ENCODE measurements around the gene NAIP.
"Not testable (repeated sequence)": the region's sequence is repeated elsewhere in the genome, so short reads cannot be mapped to it uniquely, and the experiment has no call there.

Gene NAIP, protein sequence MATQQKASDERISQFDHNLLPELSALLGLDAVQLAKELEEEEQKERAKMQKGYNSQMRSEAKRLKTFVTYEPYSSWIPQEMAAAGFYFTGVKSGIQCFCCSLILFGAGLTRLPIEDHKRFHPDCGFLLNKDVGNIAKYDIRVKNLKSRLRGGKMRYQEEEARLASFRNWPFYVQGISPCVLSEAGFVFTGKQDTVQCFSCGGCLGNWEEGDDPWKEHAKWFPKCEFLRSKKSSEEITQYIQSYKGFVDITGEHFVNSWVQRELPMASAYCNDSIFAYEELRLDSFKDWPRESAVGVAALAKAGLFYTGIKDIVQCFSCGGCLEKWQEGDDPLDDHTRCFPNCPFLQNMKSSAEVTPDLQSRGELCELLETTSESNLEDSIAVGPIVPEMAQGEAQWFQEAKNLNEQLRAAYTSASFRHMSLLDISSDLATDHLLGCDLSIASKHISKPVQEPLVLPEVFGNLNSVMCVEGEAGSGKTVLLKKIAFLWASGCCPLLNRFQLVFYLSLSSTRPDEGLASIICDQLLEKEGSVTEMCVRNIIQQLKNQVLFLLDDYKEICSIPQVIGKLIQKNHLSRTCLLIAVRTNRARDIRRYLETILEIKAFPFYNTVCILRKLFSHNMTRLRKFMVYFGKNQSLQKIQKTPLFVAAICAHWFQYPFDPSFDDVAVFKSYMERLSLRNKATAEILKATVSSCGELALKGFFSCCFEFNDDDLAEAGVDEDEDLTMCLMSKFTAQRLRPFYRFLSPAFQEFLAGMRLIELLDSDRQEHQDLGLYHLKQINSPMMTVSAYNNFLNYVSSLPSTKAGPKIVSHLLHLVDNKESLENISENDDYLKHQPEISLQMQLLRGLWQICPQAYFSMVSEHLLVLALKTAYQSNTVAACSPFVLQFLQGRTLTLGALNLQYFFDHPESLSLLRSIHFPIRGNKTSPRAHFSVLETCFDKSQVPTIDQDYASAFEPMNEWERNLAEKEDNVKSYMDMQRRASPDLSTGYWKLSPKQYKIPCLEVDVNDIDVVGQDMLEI (N-terminal part only)

DNA sequence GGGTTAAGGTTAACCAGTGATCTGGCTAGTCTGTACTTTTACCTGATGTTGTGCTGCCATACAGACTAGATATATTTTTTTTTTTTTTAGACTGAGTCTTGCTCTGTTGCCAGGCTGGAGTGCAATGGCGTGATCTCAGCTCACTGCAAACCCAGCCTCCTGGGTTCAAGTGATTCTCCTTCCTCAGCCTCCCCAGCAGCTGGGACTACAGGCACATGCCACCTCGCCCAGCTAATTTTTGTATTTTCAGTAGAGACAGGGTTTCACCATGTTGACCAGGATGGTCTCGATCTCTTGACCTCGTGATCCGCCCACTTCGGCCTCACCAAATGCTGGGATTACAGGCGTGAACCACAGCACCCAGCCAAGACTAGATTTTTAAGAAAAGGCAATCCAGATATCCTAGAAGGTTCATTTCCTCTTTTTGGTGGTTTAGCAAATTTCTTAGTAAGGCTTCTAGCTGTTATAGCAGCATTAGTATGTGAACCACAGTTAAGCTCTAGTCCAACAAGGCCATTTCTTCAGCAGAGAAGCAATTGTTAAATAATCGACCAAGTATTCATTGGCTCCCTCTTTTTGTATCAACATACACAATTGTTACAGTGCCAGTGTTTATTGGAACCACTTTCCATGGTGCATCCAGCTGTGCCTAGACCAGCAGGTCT, at the start of gene NAIP:
NAIP (minus strand) TSS at position 51 of the 665 bp plus-strand sequence. CDS start 12,424 bp downstream, outside the sequence.
- DNase-seq (ENCODE audit: low read depth) = not testable (repeated sequence)

DNA sequence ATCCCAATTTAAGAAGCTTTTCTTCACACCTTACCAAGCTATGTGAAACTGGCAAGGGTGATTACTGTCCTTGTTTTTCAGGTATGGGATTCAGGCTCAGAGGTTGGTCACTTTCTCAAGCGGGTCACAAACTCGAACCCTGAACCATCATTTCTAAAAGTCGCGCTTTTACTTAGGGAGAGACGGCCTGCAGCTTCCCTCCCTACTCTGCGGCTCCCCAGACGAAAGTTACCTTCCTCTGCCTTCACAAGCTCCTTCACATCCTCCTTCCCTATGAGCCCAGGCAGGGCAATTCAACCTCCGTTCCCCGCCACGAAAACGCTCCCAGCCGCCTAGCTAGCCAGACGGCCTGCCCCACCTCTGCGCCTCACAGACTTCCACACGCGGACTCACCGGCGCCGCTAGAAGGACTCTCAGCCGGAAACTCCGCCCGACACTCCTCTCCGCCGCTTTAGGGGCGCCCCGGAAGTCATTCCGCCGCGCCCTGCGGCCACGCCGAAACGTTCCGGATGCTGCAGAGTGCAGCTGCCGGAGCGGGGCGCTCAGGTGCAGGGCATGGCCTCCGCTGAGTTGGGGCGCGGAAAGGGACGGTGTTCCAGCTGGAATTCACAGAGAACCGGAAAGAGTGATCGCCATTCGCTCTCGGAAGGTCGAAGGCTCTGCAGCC, 42.3 kb upstream of the NAIP start, which contains the start of gene GTF2H2:
GTF2H2 (minus strand) TSS at position 415 of the 667 bp plus-strand sequence. CDS start 4,913 bp downstream, outside the sequence.
- not testable (repeated sequence) for DNase-seq (ENCODE audit: low read depth)

DNA sequence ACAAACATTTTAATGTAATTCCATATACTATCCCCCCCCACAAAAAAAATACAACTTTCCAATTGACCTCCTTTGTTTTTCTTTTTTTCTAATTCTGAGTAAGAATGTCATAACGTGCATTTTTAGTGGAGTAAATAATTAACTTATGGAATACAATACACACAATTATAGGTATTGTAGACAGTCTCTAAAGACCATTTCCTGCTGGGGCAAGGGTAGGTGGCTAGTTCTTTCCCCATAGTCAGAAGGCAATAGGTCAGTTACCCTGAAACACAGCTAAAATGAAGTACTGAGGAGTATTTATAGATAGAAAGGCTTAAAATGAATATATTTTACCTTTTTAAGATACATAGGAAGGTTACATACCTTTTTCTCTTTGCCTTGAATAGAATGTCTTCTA, 36.2 kb upstream of the NAIP start:
- not testable (repeated sequence) for DNase-seq (ENCODE audit: low read depth)

DNA sequence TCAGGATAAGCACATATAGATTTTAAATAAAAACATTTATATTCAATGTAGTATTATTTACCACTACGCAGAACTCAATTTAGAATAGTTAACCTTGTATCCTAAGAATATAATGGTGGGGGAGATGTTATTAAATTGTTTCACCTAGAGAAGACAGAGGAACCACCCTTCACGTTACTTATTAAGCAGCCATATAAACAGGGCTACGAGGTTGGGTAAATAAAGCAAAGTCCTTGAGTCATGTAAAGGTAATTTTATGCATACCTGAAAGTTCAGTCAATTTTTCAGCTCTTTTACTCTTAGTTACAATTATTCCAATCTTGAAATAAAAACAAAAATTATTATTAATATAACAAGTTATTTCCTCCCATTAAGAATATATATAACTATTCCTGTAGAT, 34.3 kb upstream of the NAIP start:
- not testable (repeated sequence) for DNase-seq (ENCODE audit: low read depth)

DNA sequence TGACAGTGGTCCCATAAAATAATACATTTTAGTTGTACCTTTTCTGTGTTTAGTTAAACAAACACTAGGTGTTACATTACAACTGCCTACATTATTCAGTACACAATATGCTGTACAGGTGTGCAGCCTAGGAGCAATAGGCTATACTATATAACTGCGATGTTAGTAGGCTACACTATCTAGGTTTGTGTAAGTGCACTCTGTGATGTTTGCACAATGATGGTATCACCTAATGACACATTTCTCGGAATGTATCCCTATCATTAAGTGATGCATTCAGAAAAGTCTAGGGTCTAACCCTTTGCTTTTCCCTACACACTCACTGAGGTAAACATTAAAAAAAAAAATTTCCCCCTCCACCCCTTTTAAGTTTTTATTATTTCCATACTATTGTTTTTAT, 19.7 kb upstream of the NAIP start:
- DNase-seq (ENCODE audit: low read depth) = not testable (repeated sequence)

DNA sequence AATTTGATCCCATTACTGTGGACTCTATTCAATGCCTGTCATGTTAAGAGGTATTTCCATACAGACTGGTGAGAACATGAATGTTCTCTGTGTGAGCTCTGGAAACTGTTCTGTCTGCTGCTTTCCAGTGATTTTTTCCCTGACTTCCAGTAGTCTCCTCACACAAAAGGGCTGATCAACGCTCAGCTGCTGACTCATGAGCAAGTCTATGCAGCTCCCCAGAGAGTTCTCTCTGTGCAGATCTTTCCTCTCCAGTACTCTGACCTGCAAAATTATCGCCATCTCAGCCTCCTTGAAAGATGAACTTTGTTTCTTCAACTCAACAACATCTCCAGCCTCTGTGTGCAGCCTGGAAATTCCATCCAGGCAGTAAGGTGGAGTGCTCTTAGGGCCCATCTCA, 19.0 kb upstream of the NAIP start:
- DNase-seq (ENCODE audit: low read depth) = not testable (repeated sequence)

DNA sequence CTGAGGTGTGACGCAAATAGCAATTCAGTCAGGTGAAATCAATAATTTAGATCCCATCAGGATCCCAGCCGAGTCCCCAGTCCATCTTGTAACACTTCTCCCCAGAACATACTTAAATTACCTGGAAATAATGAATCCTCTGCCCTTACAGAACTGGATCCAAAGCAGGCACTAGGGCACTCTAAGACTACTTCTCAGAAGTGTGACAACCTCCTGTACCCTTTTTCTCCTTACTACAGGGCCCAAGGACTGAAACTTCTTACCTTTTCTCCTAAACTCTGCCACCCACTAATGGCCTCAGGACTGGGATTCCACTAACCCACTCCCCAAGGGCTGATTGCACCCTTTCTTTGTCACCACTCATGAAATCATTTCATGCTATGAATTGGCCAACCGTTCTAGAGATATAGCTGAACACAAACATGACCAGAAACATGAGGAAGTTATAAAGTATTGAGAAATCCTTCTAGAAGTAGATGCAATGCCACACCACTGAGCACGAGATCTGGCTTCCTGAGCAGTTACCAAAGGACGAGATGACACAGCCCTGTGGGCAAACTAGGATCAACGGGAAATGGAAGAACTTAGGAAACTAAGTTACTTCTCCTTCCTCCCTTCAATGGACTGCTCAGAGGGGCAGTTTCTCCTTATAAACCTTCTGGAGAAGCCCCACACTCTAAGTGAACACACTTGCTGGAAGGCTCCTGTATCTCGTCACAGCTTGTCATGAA, 6.1 kb upstream of the NAIP start:
- DNase-seq (ENCODE audit: low read depth) = not testable (repeated sequence)

DNA sequence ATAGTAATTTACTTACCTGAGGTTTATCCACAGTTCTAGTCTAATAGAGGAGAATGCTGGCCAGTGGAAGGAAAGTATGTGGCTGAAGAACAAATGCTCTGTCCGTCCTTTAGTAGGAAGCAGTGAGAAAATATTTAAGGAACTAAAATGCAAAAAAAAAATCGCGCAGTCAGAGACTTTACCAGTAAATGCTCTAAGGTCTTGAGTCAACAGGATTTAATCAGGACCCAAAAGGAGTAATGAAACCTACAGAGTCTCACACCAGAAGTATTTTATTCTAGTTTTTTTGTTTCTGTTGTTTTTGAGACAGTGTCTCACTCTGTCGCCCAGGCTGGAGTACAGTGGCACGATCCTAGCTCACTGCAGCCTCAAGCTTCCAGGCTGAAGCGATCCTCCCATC, 4.5 kb downstream of the NAIP start:
- DNase-seq (ENCODE audit: low read depth) = not testable (repeated sequence)

DNA sequence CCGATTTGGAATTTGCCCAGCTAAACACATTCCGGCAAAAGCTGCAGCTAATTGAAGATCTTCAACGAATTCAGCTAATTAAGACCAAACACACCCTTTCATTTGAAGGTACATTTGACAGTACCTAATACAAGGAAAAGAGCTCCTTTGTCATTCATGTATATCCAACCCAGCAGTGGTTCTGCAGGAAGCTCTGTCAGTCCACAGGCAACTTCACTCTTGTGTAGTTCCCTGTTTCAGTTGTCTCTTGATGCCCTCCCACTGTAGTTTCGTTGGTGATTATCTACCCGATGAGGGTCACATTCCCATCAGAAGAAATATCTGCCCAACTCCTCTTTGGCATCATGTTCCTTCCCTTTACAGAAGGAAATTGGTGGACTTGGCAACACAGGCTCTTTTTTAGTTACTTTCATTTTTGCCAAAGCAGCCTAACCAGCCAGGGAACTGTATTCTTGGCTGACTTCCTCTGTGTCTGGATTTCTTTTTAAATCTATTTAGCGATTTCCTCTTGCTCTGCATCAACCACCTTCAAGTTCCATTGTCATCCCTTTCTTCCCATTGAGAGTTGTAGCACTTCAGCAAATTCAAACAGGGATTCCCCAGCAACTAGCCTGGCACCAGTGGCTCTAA, 6.6 kb downstream of the NAIP start:
- DNase-seq (ENCODE audit: low read depth) = not testable (repeated sequence)

DNA sequence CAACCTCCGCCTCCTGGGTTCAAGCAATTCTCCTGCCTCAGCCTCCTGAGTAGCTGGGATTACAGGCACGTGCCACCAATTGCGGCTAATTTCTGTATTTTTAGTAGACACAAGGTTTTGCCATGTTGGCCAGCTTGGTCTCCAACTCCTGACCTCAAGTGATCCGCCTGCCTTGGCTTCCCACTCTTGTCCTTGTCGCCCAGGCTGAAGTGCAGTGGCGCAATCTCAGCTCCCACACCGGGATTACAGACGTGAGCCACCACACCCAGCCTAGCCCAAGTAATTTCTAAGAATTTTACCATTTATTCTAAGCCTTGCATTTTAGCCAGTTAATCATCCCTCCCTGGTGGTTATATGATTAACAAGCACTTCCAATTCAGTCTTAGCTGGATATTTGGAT, 11.0 kb downstream of the NAIP start:
- no peak for DNase-seq (ENCODE audit: low read depth)

DNA sequence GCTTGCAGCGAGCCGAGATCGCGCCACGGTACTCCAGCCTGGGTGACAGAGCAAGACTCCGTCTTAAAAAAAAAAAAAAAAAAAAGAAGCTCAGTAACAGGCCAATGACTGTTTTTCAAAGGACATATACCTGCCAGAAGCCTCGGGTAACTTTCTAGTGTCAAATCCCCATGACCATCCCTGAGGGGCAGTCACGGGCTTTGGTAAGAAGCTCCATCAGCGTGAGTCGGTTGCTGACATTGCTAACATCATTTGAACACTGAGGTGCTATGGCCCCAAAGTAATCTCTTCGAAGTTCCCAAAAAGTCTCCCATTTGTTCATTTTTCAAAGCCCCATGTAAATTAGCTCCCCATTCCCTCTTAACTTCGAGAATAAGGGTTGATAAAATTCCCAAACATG, 11.6 kb downstream of the NAIP start:
- no peak for DNase-seq (ENCODE audit: low read depth)

DNA sequence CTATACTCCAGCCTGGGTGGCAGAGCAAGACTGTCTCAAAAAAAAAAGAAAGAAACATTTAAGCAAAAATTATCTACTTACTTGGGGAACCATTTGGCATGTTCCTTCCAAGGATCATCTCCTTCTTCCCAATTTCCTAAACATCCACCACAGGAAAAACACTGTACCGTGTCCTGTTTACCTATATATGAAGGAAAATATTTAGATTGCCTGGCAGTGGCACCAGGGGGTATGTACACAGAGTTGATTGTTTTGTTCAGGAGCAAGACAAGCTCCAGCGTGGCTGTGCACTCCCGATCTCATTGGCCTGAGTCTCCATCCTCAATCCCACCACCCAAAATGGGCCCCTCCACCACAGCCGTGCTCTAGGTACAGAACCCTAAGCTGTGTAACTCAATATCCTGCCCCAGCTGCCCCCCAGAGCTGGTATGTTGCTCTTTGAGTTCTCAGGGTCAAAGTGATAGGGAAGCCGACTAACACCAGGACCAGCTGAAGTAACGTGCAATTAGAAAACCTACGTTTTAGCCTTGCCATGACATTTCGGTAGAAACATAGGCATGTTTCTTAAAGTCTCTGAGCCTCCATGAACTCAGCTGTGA, 13.8 kb downstream of the NAIP start:
- no peak for DNase-seq (ENCODE audit: low read depth)

DNA sequence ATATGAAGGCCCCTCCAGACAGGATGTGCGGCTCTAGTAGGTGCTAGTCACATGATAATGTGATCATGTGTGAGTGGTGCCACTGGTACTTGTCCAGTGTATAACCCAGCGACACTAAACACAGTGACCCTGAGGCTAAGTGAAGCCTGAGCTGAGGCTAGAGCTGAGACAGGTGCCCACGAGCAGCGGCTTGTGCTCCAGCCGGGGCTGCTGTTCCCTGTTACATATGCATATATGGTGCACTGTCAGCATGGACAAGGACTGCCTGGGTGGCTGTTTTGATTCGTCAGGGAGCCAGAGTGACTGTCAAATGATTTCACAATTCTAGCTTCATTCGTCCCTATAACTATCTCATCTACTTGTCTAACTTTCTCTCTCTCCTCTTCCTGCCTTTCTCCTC, 18.2 kb downstream of the NAIP start:
- DNase-seq (ENCODE audit: low read depth) = not testable (repeated sequence)

DNA sequence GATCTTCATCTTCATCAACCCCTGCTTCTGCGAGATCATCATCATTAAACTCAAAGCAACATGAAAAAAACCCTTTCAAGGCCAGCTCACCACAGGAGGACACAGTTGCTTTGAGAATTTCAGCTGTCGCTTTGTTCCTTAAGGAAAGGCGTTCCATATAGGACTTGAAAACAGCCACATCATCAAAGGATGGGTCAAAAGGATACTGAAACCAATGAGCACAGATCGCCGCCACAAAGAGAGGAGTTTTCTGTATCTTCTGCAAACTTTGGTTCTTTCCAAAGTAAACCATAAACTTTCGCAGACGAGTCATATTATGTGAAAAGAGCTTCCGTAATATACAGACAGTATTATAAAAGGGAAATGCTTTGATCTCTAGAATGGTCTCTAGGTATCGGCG, 40.3 kb downstream of the NAIP start:
- not testable (repeated sequence) for DNase-seq (ENCODE audit: low read depth)

DNA sequence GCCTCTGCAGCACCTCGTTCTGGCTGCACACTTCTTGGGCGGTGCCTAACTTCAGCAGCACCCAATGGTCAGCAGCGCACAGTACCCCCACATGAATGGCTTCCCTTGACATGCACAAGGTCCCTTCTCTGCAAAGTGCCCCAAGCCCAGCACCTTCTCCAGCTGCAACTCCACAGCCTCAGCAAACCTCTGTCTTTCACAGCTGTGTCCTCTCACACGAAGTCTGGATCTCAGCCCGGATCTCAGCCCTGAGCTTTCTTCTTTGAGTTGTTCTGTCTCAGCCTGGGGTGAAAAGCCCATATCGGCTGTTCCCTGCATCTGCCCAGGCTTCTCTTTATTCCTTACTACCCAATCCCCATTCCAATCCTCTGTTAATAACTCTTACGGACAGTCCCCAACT, 57.9 kb downstream of the NAIP start:
- DNase-seq (ENCODE audit: low read depth) = not testable (repeated sequence)

DNA sequence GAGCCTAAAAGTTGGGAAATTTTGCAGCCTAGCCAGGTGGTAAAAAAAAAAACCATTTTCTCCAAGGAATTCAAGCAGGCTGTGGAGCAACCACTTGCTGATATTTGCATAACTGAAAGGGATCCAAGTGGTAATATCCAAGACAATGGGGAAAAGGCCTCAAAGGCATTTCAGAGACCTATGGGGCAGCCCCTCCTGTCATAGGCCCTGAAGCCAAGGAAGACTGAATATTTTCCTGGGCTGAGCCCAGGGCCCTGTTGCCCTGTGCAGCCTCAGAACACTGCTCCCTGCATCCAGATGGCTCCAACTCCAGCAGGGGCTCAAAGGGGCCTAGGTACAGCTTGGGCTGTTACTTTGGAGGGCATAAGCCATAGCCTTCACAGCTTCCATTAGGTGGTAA, 60.6 kb downstream of the NAIP start:
- DNase-seq (ENCODE audit: low read depth) = not testable (repeated sequence)

DNA sequence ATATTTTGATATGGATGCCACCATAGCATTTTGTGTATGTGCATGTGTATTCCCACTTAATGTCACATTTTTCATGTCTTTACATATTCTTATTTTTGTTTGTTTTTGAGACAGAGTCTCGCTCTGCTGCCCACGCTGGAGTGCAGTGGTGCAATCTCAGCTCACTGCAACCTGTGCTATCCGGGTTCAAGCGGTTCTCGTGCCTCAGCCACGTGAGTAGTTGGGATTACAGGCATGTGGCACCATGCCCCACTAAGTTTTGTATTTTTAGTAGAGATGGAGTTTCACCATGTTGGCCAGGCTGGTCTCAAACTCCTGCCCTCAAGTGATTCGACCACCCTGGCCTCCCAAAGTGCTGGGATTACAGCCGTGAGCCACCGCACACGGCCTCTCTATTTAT, 72.1 kb downstream of the NAIP start:
- not testable (repeated sequence) for DNase-seq (ENCODE audit: low read depth)

DNA sequence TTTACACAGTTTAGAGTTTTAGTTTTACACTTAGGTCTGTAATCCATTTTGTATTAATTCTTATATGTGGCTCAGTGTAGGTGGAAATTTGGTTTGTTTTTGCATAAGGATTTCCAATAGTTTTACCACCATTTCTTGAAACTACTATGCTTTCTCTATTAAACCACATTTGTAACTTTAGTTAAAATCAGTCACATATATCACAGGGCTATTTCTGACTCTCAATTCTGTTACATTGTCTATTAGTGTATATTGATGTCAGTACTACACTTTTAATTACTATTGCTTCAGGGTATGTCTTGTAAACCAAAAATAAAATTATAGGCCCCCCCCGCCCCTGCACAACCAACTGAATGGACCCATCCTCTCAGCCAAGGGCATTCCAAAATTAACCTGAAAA, 92.6 kb downstream of the NAIP start:
- DNase-seq (ENCODE audit: low read depth) = not testable (repeated sequence)

DNA sequence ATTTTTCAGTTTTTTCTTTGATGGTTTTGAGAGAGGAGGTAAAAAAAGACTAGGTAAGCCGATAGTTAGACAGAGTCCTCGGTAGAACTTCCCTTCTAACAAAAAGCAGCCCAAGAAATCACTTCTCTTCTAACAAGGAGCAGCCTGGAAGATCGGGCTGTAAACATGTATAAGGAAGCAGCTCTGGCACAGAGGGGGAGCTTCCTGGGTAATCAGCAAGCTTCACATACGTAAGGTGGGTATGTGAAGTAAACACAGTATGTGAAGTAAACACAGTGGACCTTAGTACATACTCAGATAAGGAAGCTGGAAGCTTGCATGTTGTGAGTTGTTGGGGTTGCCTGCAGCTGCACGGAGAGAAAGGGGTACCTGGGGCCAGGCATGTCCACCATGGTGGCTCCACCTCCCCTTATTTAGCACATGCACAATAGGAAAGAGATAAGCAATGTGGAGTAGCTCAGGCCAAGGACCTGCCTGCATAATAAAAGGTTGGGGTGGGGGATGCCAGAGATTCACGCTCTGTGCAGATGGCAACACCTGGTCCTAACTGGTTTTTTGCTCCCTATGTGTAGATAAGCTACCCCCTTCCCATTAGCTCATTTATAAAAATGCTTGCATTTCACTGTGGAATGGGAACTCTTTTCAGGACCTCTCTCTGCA, 93.3 kb downstream of the NAIP start:
- DNase-seq (ENCODE audit: low read depth) = not testable (repeated sequence)

Measured in activated gamma-delta T cell treated with anti-CD3 and anti-CD28 coated beads, Interleukin-2, amount 50 U/mL, for 16 hours (primary cell).